ENCODE measurements around the gene ROS1.

Gene ROS1

GRCh38 chr6:117307655-117308054, 118.1 kb downstream of the ROS1 start:
- DNase-seq = no peak

- no peak for DNase-seq
These were observed 119.4 kb downstream of the ROS1 start for GRCh38 chr6:117306227-117306790.

GRCh38 chr6:117304446-117304845, 121.3 kb downstream of the ROS1 start:
- no peak for DNase-seq

GRCh38 chr6:117303323-117303722, 122.4 kb downstream of the ROS1 start:
- no peak for DNase-seq

- no peak for DNase-seq
These were observed 126.8 kb downstream of the ROS1 start for GRCh38 chr6:117298941-117299340.

- DNase-seq = no peak
These were observed 135.4 kb downstream of the ROS1 start for GRCh38 chr6:117290173-117290846.

GRCh38 chr6:117288083-117288715, 137.5 kb downstream of the ROS1 start:
- DNase-seq = no peak

- no peak for DNase-seq
These were observed 144.8 kb downstream of the ROS1 start for GRCh38 chr6:117280922-117281321.

GRCh38 chr6:117276778-117277316, 148.9 kb downstream of the ROS1 start:
- DNase-seq = no peak

GRCh38 chr6:117275711-117276110, 150.0 kb downstream of the ROS1 start:
- DNase-seq = no peak

GRCh38 chr6:117275205-117275604, 150.5 kb downstream of the ROS1 start:
- DNase-seq = no peak

- no peak for DNase-seq
These were observed 152.9 kb downstream of the ROS1 start for GRCh38 chr6:117272891-117273290.

GRCh38 chr6:117272032-117272866, 153.5 kb downstream of the ROS1 start:
- no peak for DNase-seq

- no peak for DNase-seq
These were observed 154.8 kb downstream of the ROS1 start for GRCh38 chr6:117270843-117271507.

- DNase-seq = no peak
These were observed 155.5 kb downstream of the ROS1 start for GRCh38 chr6:117270055-117270842.

- DNase-seq = no peak
These were observed 156.1 kb downstream of the ROS1 start for GRCh38 chr6:117269638-117270054.

- DNase-seq = no peak
These were observed 156.8 kb downstream of the ROS1 start for GRCh38 chr6:117268924-117269323.

GRCh38 chr6:117267766-117268534, 157.8 kb downstream of the ROS1 start:
- no peak for DNase-seq

- DNase-seq = no peak
These were observed 158.7 kb downstream of the ROS1 start for GRCh38 chr6:117267054-117267347.

- no peak for DNase-seq
These were observed 159.3 kb downstream of the ROS1 start for GRCh38 chr6:117266257-117267053.

All from hematopoietic multipotent progenitor cell treated with erythropoietin and hydrocortisone succinate and interleukin-3 and kit ligand, for 8 days (in vitro differentiated cells).